Measurements from ENCODE around the gene IL1RAPL1. TPM values are rescaled to one million over a fixed set of nuclear protein-coding genes. Genes with fewer than 3 reads are reported as not detected.

IL1RAPL1 gene
- total and polyA plus RNA-seq, 2 experiments from 2014 or later: 0.18 to 0.49 TPM

GRCh38 chrX:29858714-29859113 is 1271.5 kb downstream of the IL1RAPL1 start (continued):
- TF ChIP-seq, protein P1, sequence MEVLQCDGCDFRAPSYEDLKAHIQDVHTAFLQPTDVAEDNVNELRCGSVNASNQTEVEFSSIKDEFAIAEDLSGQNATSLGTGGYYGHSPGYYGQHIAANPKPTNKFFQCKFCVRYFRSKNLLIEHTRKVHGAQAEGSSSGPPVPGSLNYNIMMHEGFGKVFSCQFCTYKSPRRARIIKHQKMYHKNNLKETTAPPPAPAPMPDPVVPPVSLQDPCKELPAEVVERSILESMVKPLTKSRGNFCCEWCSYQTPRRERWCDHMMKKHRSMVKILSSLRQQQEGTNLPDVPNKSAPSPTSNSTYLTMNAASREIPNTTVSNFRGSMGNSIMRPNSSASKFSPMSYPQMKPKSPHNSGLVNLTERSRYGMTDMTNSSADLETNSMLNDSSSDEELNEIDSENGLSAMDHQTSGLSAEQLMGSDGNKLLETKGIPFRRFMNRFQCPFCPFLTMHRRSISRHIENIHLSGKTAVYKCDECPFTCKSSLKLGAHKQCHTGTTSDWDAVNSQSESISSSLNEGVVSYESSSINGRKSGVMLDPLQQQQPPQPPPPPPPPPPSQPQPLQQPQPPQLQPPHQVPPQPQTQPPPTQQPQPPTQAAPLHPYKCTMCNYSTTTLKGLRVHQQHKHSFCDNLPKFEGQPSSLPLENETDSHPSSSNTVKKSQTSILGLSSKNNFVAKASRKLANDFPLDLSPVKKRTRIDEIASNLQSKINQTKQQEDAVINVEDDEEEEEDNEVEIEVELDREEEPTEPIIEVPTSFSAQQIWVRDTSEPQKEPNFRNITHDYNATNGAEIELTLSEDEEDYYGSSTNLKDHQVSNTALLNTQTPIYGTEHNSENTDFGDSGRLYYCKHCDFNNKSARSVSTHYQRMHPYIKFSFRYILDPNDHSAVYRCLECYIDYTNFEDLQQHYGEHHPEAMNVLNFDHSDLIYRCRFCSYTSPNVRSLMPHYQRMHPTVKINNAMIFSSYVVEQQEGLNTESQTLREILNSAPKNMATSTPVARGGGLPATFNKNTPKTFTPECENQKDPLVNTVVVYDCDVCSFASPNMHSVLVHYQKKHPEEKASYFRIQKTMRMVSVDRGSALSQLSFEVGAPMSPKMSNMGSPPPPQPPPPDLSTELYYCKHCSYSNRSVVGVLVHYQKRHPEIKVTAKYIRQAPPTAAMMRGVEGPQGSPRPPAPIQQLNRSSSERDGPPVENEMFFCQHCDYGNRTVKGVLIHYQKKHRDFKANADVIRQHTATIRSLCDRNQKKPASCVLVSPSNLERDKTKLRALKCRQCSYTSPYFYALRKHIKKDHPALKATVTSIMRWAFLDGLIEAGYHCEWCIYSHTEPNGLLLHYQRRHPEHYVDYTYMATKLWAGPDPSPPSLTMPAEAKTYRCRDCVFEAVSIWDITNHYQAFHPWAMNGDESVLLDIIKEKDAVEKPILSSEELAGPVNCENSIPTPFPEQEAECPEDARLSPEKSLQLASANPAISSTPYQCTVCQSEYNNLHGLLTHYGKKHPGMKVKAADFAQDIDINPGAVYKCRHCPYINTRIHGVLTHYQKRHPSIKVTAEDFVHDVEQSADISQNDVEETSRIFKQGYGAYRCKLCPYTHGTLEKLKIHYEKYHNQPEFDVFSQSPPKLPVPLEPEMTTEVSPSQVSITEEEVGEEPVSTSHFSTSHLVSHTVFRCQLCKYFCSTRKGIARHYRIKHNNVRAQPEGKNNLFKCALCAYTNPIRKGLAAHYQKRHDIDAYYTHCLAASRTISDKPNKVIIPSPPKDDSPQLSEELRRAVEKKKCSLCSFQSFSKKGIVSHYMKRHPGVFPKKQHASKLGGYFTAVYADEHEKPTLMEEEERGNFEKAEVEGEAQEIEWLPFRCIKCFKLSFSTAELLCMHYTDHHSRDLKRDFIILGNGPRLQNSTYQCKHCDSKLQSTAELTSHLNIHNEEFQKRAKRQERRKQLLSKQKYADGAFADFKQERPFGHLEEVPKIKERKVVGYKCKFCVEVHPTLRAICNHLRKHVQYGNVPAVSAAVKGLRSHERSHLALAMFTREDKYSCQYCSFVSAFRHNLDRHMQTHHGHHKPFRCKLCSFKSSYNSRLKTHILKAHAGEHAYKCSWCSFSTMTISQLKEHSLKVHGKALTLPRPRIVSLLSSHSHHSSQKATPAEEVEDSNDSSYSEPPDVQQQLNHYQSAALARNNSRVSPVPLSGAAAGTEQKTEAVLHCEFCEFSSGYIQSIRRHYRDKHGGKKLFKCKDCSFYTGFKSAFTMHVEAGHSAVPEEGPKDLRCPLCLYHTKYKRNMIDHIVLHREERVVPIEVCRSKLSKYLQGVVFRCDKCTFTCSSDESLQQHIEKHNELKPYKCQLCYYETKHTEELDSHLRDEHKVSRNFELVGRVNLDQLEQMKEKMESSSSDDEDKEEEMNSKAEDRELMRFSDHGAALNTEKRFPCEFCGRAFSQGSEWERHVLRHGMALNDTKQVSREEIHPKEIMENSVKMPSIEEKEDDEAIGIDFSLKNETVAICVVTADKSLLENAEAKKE (CRISPR knock-in tag; IDR thresholded peaks at IDR 0.05): no peak
- TF ChIP-seq, protein P2, sequence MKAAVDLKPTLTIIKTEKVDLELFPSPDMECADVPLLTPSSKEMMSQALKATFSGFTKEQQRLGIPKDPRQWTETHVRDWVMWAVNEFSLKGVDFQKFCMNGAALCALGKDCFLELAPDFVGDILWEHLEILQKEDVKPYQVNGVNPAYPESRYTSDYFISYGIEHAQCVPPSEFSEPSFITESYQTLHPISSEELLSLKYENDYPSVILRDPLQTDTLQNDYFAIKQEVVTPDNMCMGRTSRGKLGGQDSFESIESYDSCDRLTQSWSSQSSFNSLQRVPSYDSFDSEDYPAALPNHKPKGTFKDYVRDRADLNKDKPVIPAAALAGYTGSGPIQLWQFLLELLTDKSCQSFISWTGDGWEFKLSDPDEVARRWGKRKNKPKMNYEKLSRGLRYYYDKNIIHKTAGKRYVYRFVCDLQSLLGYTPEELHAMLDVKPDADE (IDR thresholded peaks at IDR 0.05): no peak
- TF ChIP-seq, protein P3, sequence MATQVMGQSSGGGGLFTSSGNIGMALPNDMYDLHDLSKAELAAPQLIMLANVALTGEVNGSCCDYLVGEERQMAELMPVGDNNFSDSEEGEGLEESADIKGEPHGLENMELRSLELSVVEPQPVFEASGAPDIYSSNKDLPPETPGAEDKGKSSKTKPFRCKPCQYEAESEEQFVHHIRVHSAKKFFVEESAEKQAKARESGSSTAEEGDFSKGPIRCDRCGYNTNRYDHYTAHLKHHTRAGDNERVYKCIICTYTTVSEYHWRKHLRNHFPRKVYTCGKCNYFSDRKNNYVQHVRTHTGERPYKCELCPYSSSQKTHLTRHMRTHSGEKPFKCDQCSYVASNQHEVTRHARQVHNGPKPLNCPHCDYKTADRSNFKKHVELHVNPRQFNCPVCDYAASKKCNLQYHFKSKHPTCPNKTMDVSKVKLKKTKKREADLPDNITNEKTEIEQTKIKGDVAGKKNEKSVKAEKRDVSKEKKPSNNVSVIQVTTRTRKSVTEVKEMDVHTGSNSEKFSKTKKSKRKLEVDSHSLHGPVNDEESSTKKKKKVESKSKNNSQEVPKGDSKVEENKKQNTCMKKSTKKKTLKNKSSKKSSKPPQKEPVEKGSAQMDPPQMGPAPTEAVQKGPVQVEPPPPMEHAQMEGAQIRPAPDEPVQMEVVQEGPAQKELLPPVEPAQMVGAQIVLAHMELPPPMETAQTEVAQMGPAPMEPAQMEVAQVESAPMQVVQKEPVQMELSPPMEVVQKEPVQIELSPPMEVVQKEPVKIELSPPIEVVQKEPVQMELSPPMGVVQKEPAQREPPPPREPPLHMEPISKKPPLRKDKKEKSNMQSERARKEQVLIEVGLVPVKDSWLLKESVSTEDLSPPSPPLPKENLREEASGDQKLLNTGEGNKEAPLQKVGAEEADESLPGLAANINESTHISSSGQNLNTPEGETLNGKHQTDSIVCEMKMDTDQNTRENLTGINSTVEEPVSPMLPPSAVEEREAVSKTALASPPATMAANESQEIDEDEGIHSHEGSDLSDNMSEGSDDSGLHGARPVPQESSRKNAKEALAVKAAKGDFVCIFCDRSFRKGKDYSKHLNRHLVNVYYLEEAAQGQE (IDR thresholded peaks at IDR 0.05; ENCODE audit: unreplicated experiment): no peak
- TF ChIP-seq ZNF114 (CRISPR knock-in tag; IDR thresholded peaks at IDR 0.05) (no peak), JUNB (IDR thresholded peaks at IDR 0.05; ENCODE audit: unreplicated experiment) (no peak), CREB1 (CRISPR knock-in tag; IDR thresholded peaks at IDR 0.05; ENCODE audit: low read depth) (no peak), EZH2phosphoT487 (IDR thresholded peaks at IDR 0.05; ENCODE audit: unreplicated experiment) (no peak), EZH2 (IDR thresholded peaks at IDR 0.05; ENCODE audit: low read depth, unreplicated experiment) (no peak), POLR2AphosphoS5 (IDR thresholded peaks at IDR 0.05; ENCODE audit: low read depth) (no peak)

Measured in GM23338 (cell line).